SK-N-MC (cell line): ENCODE results near the gene CHAC1.

Experiments used
- EZH2 ChIP-seq: fragments of 200-600 bp; sonication (generic); IDR thresholded peaks from one replicate; pipeline ENCODE4 v1.6.1; 2017; ENCODE audit warnings: antibody characterized with exemption
- POLR2AphosphoS5 ChIP-seq: IDR thresholded peaks from 2 replicates; pipeline ENCODE4 v1.6.1; 2012; ENCODE audit warnings: mild to moderate bottlenecking, low read depth, low read length, borderline replicate concordance

- no peak for TF ChIP-seq POLR2AphosphoS5
- no peak for TF ChIP-seq EZH2
Observed at GRCh38 chr15:40957581-40958051, 4.3 kb downstream of the CHAC1 start.
